ENCODE measurements around the gene GKN1. TPM values are rescaled to one million over a fixed set of nuclear protein-coding genes. Genes with fewer than 3 reads are reported as not detected.

Gene GKN1
- total and polyA plus RNA-seq, 2 experiments from 2014 or later = not detected

GRCh38 chr2:69023236-69023635 lies 48.8 kb downstream of the GKN1 start:
- Histone ChIP-seq H3K27me3 (replicated peaks; ENCODE audit: insufficient read depth) (no peaks in the 10 kb centered on the region), H3K27ac (no peak overlapping the region), H3K79me2 (ENCODE audit: insufficient read depth) (peaks cover 100% of the 10 kb centered on the region), H3F3A (ENCODE audit: insufficient read depth) (peaks cover 33% of the 10 kb centered on the region; the same call in 1 of the 2 replicates), H3K4me2 (ENCODE audit: unreplicated experiment) (no peak overlapping the region), H4K20me1 (ENCODE audit: insufficient read depth) (peaks cover 25% of the 10 kb centered on the region; the same call in 1 of the 2 replicates), H3K9me2 (ENCODE audit: insufficient read depth) (no peaks in the 10 kb centered on the region), H3K4me3 (no peak overlapping the region), H3K4me1 (ENCODE audit: insufficient read depth) (peaks cover 62% of the 10 kb centered on the region), H3K9ac (no peak overlapping the region), H2AFZ (no peak overlapping the region), H3K9me3 (ENCODE audit: low read depth) (no peaks in the 10 kb centered on the region), H3K36me3 (ENCODE audit: low read depth) (no peaks in the 10 kb centered on the region)
- no peak for DNase-seq
- TF ChIP-seq EZH2phosphoT487 (IDR thresholded peaks at IDR 0.05; ENCODE audit: insufficient read depth, low read depth) (no peak), EZH2 (IDR thresholded peaks at IDR 0.05; ENCODE audit: insufficient read depth, poor library complexity, severe bottlenecking) (no peak)
- in situ Hi-C loops (cut with MboI) = no loop called here
- 95 to 98% methylated on average over 2 of the region's 2 CpGs for WGBS, 2 experiments (ENCODE audit: low coverage in 1 of 2, low lambda C conversion rate in 2 of 2, missing lambda C conversion rate in 2 of 2)

GRCh38 chr2:69026026-69026425 lies 51.6 kb downstream of the GKN1 start:
- in situ Hi-C loops (cut with MboI) = no loop called here
- DNase-seq = peak; percentile 50
- Histone ChIP-seq H3K4me1 (ENCODE audit: insufficient read depth) (peaks cover 35% of the 10 kb centered on the region), H3K9me2 (ENCODE audit: insufficient read depth) (no peaks in the 10 kb centered on the region), H3F3A (ENCODE audit: insufficient read depth) (peaks cover 17% of the 10 kb centered on the region; the same call in 1 of the 2 replicates), H3K9ac (no peak overlapping the region), H3K4me3 (no peak overlapping the region), H3K27ac (peak overlapping the region; percentile 16; the same call in 1 of the 2 replicates), H3K79me2 (ENCODE audit: insufficient read depth) (peaks cover 100% of the 10 kb centered on the region), H4K20me1 (ENCODE audit: insufficient read depth) (peaks cover 12% of the 10 kb centered on the region; the same call in 1 of the 2 replicates), H3K36me3 (ENCODE audit: low read depth) (no peaks in the 10 kb centered on the region), H3K27me3 (replicated peaks; ENCODE audit: insufficient read depth) (no peaks in the 10 kb centered on the region), H2AFZ (no peak overlapping the region), H3K9me3 (ENCODE audit: low read depth) (no peaks in the 10 kb centered on the region), H3K4me2 (ENCODE audit: unreplicated experiment) (peak overlapping the region; percentile 12)
- WGBS, 2 experiments (ENCODE audit: low coverage in 1 of 2, low lambda C conversion rate in 2 of 2, missing lambda C conversion rate in 2 of 2) = 72 to 80% methylated on average over 4 of the region's 4 CpGs
- no peak for TF ChIP-seq EZH2 (IDR thresholded peaks at IDR 0.05; ENCODE audit: insufficient read depth, poor library complexity, severe bottlenecking)
- TF ChIP-seq EZH2phosphoT487 (IDR thresholded peaks at IDR 0.05; ENCODE audit: insufficient read depth, low read depth) = no peak

GRCh38 chr2:69026691-69027459 lies 52.4 kb downstream of the GKN1 start:
- H3K4me2 ChIP-seq (ENCODE audit: unreplicated experiment) = no peak overlapping the region
- H3K27me3 ChIP-seq (replicated peaks; ENCODE audit: insufficient read depth) = no peaks in the 10 kb centered on the region
- H3F3A ChIP-seq (ENCODE audit: insufficient read depth) = peaks cover 23% of the 10 kb centered on the region; the same call in 1 of the 2 replicates
- H3K9me3 ChIP-seq (ENCODE audit: low read depth) = no peaks in the 10 kb centered on the region
- H3K36me3 ChIP-seq (ENCODE audit: low read depth) = no peaks in the 10 kb centered on the region
- H3K79me2 ChIP-seq (ENCODE audit: insufficient read depth) = peaks cover 100% of the 10 kb centered on the region
- no peak for TF ChIP-seq EZH2 (IDR thresholded peaks at IDR 0.05; ENCODE audit: insufficient read depth, poor library complexity, severe bottlenecking)
- TF ChIP-seq EZH2phosphoT487 (IDR thresholded peaks at IDR 0.05; ENCODE audit: insufficient read depth, low read depth) = no peak
- no peaks in the 10 kb centered on the region for H3K9me2 ChIP-seq (ENCODE audit: insufficient read depth)
- in situ Hi-C loops (cut with MboI) = no loop called here
- H3K9ac ChIP-seq = peak overlapping the region; percentile 3; the same call in 1 of the 2 replicates
- no peak for DNase-seq
- peaks cover 35% of the 10 kb centered on the region for H3K4me1 ChIP-seq (ENCODE audit: insufficient read depth)
- H3K4me3 ChIP-seq = no peak overlapping the region
- WGBS, 2 experiments (ENCODE audit: low coverage in 1 of 2, low lambda C conversion rate in 2 of 2, missing lambda C conversion rate in 2 of 2) = 77% methylated on average over 13 of the region's 13 CpGs
- no peak overlapping the region for H2AFZ ChIP-seq
- peak overlapping the region; percentile 16; the same call in 1 of the 2 replicates for H3K27ac ChIP-seq
- peaks cover 6% of the 10 kb centered on the region; the same call in 1 of the 2 replicates for H4K20me1 ChIP-seq (ENCODE audit: insufficient read depth)

Other genes starting within 250 kb of the GKN1 start
- not detected in 2 replicates for gene ARHGAP25, start 239.8 kb upstream of the GKN1 start, total RNA-seq (2014; rRNA removed; shearing (Covaris generic))
- gene ARHGAP25, start 239.8 kb upstream of the GKN1 start, polyA plus RNA-seq (2016; fragmentation: Nextera tagmentation; extraction: Ambion mirVana) = not detected in 2 replicates
- gene BMP10, start 103.2 kb upstream of the GKN1 start, total RNA-seq (2014; rRNA removed; shearing (Covaris generic)) = not detected in 2 replicates
- not detected in 2 replicates for gene BMP10, start 103.2 kb upstream of the GKN1 start, polyA plus RNA-seq (2016; fragmentation: Nextera tagmentation; extraction: Ambion mirVana)
- not detected in 2 replicates for gene GKN2, start 21.7 kb upstream of the GKN1 start, total RNA-seq (2014; rRNA removed; shearing (Covaris generic))
- gene GKN2, start 21.7 kb upstream of the GKN1 start, polyA plus RNA-seq (2016; fragmentation: Nextera tagmentation; extraction: Ambion mirVana) = not detected in 2 replicates
- 126 and 128 TPM in 2 replicates for gene ANTXR1, start 38.5 kb downstream of the GKN1 start, total RNA-seq (2014; rRNA removed; shearing (Covaris generic))
- 187 and 191 TPM in 2 replicates for gene ANTXR1, start 38.5 kb downstream of the GKN1 start, polyA plus RNA-seq (2016; fragmentation: Nextera tagmentation; extraction: Ambion mirVana)